Measurements from ENCODE around the gene BMP6. TPM values are rescaled to one million over a fixed set of nuclear protein-coding genes. Genes with fewer than 3 reads are reported as not detected.
A peak's percentile ranks its signal among the peaks of the same experiment; 100 is the strongest.

BMP6 gene
- total RNA-seq (2021): 0.28 and 0.61 TPM in 2 replicates
- long read RNA-seq: 0 reads

DNA sequence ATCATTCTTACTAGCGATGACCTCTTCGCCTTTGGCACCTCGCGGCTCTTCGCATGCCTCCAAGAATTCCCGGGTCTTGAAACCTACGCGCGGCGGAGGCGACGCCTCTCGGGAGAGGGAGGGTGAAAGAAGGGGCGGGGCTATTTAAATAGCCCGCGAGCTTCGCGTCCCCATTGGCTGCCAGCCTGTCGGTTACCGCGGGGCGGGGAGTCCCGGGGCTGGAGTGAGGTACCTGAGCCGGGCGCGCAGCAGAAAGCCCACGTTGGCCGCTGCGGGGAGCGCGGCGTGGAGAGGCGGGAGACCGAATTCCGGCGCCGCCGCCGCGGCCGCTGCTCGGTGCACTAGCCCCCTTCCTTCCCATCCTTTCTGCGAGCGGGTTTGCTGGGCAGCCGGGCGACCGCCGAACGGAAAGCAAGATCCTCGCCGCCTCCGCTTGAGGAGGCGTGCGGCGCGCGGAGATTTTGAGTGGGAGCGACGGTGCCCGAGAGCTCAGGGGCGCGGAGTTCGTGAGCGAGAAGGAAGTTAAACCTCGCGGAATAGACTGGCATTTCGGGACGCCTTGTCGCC is at the start of gene BMP6:
TSS of gene BMP6 (plus strand) at position 251 of the 567 bp plus-strand sequence. CDS start 857 bp downstream, outside the sequence.
- Histone ChIP-seq H3K9me3 (ENCODE audit: control insufficient read depth, low read depth, low read length) (no peaks in the 10 kb centered on the region), H4K8ac (replicated peaks; ENCODE audit: insufficient read length, low read depth, low read length) (no peak within 1 kb of the TSS), H4K20me1 (ENCODE audit: control insufficient read depth, insufficient read depth, insufficient read length) (no peaks in the 10 kb centered on the region), H2BK20ac (ENCODE audit: low read depth, low read length, poor library complexity, severe bottlenecking) (no peak within 1 kb of the TSS), H3K27me3 (ENCODE audit: insufficient read depth, low read length) (peaks cover 52% of the 10 kb centered on the region), H3K79me2 (ENCODE audit: insufficient read depth, low read length) (no peaks in the 10 kb centered on the region), H4K91ac (ENCODE audit: insufficient read length, low read depth, low read length) (no peak within 1 kb of the TSS), H3K18ac (ENCODE audit: insufficient read length, low read depth, low read length) (no peak within 1 kb of the TSS), H3K14ac (ENCODE audit: insufficient read depth, low read length) (no peak within 1 kb of the TSS), H3K23me2 (ENCODE audit: insufficient read length, low read depth, low read length, poor library complexity, severe bottlenecking) (peaks cover 26% of the 10 kb centered on the region), H3K79me1 (ENCODE audit: insufficient read depth, low read depth, low read length, poor library complexity, severe bottlenecking) (no peaks in the 10 kb centered on the region), H3K4ac (ENCODE audit: low read depth, low read length) (no peak within 1 kb of the TSS), H2BK120ac (ENCODE audit: low read depth, low read length, poor library complexity, severe bottlenecking) (no peak within 1 kb of the TSS), H2BK5ac (ENCODE audit: insufficient read length, low read length) (no peak within 1 kb of the TSS), H3K4me1 (ENCODE audit: insufficient read depth, low read length) (peaks cover 2% of the 10 kb centered on the region; the same call in 1 of the 2 replicates), H2AK5ac (ENCODE audit: insufficient read length, low read length) (no peak within 1 kb of the TSS), H3K9ac (ENCODE audit: extremely low read depth, insufficient read length, low read length) (no peak within 1 kb of the TSS), H4K5ac (ENCODE audit: insufficient read length, low read depth, low read length) (no peak within 1 kb of the TSS), H3K4me2 (ENCODE audit: insufficient read depth, insufficient read length, low read length) (peak within 1 kb of the TSS; percentile 77), H3T11ph (ENCODE audit: low read length) (no peak within 1 kb of the TSS), H3K27ac (ENCODE audit: insufficient read length, low read depth, low read length) (no peak within 1 kb of the TSS), H3K23ac (ENCODE audit: insufficient read length, low read depth, low read length) (no peak within 1 kb of the TSS), H2AFZ (ENCODE audit: low read length) (no peak within 1 kb of the TSS), H2BK12ac (ENCODE audit: insufficient read length, low read depth, low read length) (no peak within 1 kb of the TSS), H2BK15ac (ENCODE audit: low read depth, low read length) (no peak within 1 kb of the TSS), H3K56ac (ENCODE audit: insufficient read length, low read depth, low read length) (no peak within 1 kb of the TSS)
- no peaks in the 10 kb centered on the region; a peak in 2 of 5 replicates for H3K9me3 Mint-ChIP-seq
- TF ChIP-seq, protein P1, sequence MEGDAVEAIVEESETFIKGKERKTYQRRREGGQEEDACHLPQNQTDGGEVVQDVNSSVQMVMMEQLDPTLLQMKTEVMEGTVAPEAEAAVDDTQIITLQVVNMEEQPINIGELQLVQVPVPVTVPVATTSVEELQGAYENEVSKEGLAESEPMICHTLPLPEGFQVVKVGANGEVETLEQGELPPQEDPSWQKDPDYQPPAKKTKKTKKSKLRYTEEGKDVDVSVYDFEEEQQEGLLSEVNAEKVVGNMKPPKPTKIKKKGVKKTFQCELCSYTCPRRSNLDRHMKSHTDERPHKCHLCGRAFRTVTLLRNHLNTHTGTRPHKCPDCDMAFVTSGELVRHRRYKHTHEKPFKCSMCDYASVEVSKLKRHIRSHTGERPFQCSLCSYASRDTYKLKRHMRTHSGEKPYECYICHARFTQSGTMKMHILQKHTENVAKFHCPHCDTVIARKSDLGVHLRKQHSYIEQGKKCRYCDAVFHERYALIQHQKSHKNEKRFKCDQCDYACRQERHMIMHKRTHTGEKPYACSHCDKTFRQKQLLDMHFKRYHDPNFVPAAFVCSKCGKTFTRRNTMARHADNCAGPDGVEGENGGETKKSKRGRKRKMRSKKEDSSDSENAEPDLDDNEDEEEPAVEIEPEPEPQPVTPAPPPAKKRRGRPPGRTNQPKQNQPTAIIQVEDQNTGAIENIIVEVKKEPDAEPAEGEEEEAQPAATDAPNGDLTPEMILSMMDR (conservative IDR thresholded peaks at IDR 0.05): no peak
- H3K27ac Mint-ChIP-seq: no peak within 1 kb of the TSS
- peaks cover 86% of the 10 kb centered on the region for H3K27me3 Mint-ChIP-seq (ENCODE audit: low read depth)
- peak within 1 kb of the TSS; percentile 68 to 89 for H3K4me3 Mint-ChIP-seq
- no CpG with 5 or more reads among the region's 69 CpGs for WGBS (ENCODE audit: extremely low coverage, insufficient read length, low lambda C conversion rate)
- H3K36me3 Mint-ChIP-seq (ENCODE audit: insufficient read depth in 1 of 3, low read depth in 3 of 3): no peaks in the 10 kb centered on the region
- peak; percentile 95 for DNase-seq
- H3K4me1 Mint-ChIP-seq: peaks cover 24 to 28% of the 10 kb centered on the region in 2 experiments
